IPS DF 4.7 (cell line): ENCODE measurements around the gene APBA2.

ENCODE experiments used
- DNase-seq: peaks from one replicate; pipeline ENCODE4 v3.0.0-alpha.2; 2013; ENCODE audit warnings: low spot score; ENCODE audit errors: extremely low read depth

Gene APBA2

GRCh38 chr15:29056839-29057450, 171.2 kb downstream of the APBA2 start:
- peak; percentile 19 for DNase-seq

- DNase-seq = no peak
These were observed 172.1 kb downstream of the APBA2 start for GRCh38 chr15:29057856-29058255.

- DNase-seq = no peak
These were observed 173.2 kb downstream of the APBA2 start for GRCh38 chr15:29058903-29059539.

GRCh38 chr15:29059871-29060640, 174.3 kb downstream of the APBA2 start:
- DNase-seq = no peak

GRCh38 chr15:29061746-29062145, 176.0 kb downstream of the APBA2 start:
- DNase-seq = no peak

- no peak for DNase-seq
These were observed 176.4 kb downstream of the APBA2 start for GRCh38 chr15:29062179-29062591.

GRCh38 chr15:29062626-29063025, 176.9 kb downstream of the APBA2 start:
- no peak for DNase-seq

GRCh38 chr15:29063646-29064045, 177.9 kb downstream of the APBA2 start:
- DNase-seq = no peak

- no peak for DNase-seq
These were observed 178.5 kb downstream of the APBA2 start for GRCh38 chr15:29064290-29064689.

- DNase-seq = no peak
These were observed 179.0 kb downstream of the APBA2 start for GRCh38 chr15:29064731-29065130.

GRCh38 chr15:29065571-29065970, 179.8 kb downstream of the APBA2 start:
- DNase-seq = no peak

GRCh38 chr15:29066310-29066709, 180.5 kb downstream of the APBA2 start:
- DNase-seq = no peak

- DNase-seq = no peak
These were observed 181.1 kb downstream of the APBA2 start for GRCh38 chr15:29066838-29067237.

- DNase-seq = no peak
These were observed 182.2 kb downstream of the APBA2 start for GRCh38 chr15:29067949-29068348.

GRCh38 chr15:29070471-29071231, 184.9 kb downstream of the APBA2 start:
- DNase-seq = no peak

GRCh38 chr15:29071232-29071881, 185.6 kb downstream of the APBA2 start:
- DNase-seq = no peak

GRCh38 chr15:29071882-29072273, 186.1 kb downstream of the APBA2 start:
- no peak for DNase-seq

GRCh38 chr15:29072444-29072843, 186.7 kb downstream of the APBA2 start:
- no peak for DNase-seq

- no peak for DNase-seq
These were observed 188.3 kb downstream of the APBA2 start for GRCh38 chr15:29074045-29074444.

GRCh38 chr15:29078541-29078940, 192.8 kb downstream of the APBA2 start:
- no peak for DNase-seq

GRCh38 chr15:29079479-29079878, 193.7 kb downstream of the APBA2 start:
- no peak for DNase-seq
